PC-3 (cell line): ENCODE results near the gene ZNF513. TPM values are rescaled to one million over a fixed set of nuclear protein-coding genes. Genes with fewer than 3 reads are reported as not detected.
A peak's percentile ranks its signal among the peaks of the same experiment; 100 is the strongest.
"Not testable (repeated sequence)": the region's sequence is repeated elsewhere in the genome, so short reads cannot be mapped to it uniquely, and the experiment has no call there.

Source experiments
- ATAC-seq: fragments of 200-7000 bp; cut with Tn5 transposase; 2 replicates; pipeline ENCODE4 v1.9.1; 2020; ENCODE audit warnings: mild to moderate bottlenecking, moderate library complexity
- BruUV-seq: library from RNA; stranded (reverse); fragments of 400-500 nt; replicated peaks from 2 replicates; lab custom pipeline; 2021; lab: Mats Ljungman, UMichigan
- CTCF ChIA-PET: fragments of 300-600 bp; sonication (Branson Sonifier 250); formaldehyde crosslinking; loops from one replicate; lab custom pipeline; 2022; ENCODE audit warnings: antibody characterized with exemption; lab: Charles Lee
- POLR2A ChIA-PET: fragments of 300-600 bp; sonication (Branson Sonifier 250); formaldehyde crosslinking; loops from one replicate; lab custom pipeline; 2022; ENCODE audit warnings: antibody characterized with exemption; ENCODE audit not compliant: unreplicated experiment; lab: Charles Lee
- DNase-seq: peaks from one replicate; pipeline ENCODE4 v3.0.0-alpha.2; 2015
- H2AFZ ChIP-seq: fragments of 300-600 bp; sonication (generic); 2 replicates; pipeline ENCODE4 v1.6.0; 2016; ENCODE audit warnings: antibody characterized with exemption, low read length
- H3F3A ChIP-seq: fragments of 300-600 bp; sonication (generic); one replicate; pipeline ENCODE4 v1.6.0; 2017; ENCODE audit warnings: antibody characterized with exemption, low read length, control low read depth, mild to moderate bottlenecking; ENCODE audit not compliant: unreplicated experiment
- H3K27ac ChIP-seq: fragments of 300-600 bp; sonication (generic); 2 replicates; pipeline ENCODE4 v1.5.1; 2016; ENCODE audit warnings: mild to moderate bottlenecking, low read length
- H3K27me3 ChIP-seq: fragments of 300-600 bp; sonication (generic); 2 replicates; pipeline ENCODE4 v1.6.1; 2016; ENCODE audit warnings: low read length, mixed read lengths
- H3K36me3 ChIP-seq: fragments of 300-600 bp; sonication (generic); 2 replicates; pipeline ENCODE4 v1.6.1; 2016; ENCODE audit warnings: low read depth, mixed run types, low read length, mixed read lengths
- H3K4me1 ChIP-seq: fragments of 300-600 bp; sonication (generic); 2 replicates; pipeline ENCODE4 v1.5.1; 2016; ENCODE audit warnings: low read length; ENCODE audit not compliant: insufficient read depth
- H3K4me2 ChIP-seq: fragments of 300-600 bp; sonication (generic); 2 replicates; pipeline ENCODE4 v1.6.0; 2016; ENCODE audit warnings: low read length
- H3K4me3 ChIP-seq: fragments of 300-600 bp; sonication (generic); 2 replicates; pipeline ENCODE4 v1.5.1; 2016; ENCODE audit warnings: mild to moderate bottlenecking, low read length, mixed read lengths
- H3K79me2 ChIP-seq: fragments of 300-600 bp; sonication (generic); 2 replicates; pipeline ENCODE4 v1.6.1; 2017; ENCODE audit warnings: low read length, mixed read lengths
- H3K9ac ChIP-seq: fragments of 300-600 bp; sonication (generic); 2 replicates; pipeline ENCODE4 v1.6.0; 2016; ENCODE audit warnings: mild to moderate bottlenecking, low read length
- H3K9me2 ChIP-seq: fragments of 300-600 bp; sonication (generic); replicated peaks from 2 replicates; pipeline ENCODE4 v1.6.1; 2016; ENCODE audit warnings: mixed run types, low read length, mixed read lengths
- H3K9me3 ChIP-seq: fragments of 300-600 bp; sonication (generic); 2 replicates; pipeline ENCODE4 v1.6.1; 2016; ENCODE audit warnings: low read length, mixed read lengths
- H4K20me1 ChIP-seq: fragments of 300-600 bp; sonication (generic); 2 replicates; pipeline ENCODE4 v1.6.1; 2016; ENCODE audit warnings: low read length, mixed read lengths
- CTCF ChIP-seq: fragments of 300-600 bp; sonication (generic); conservative IDR thresholded peaks from 2 replicates; pipeline ENCODE4 v1.5.1; 2017; ENCODE audit warnings: antibody characterized with exemption, low read depth, mild to moderate bottlenecking, low read length
- EZH2 ChIP-seq: fragments of 300-600 bp; sonication (generic); IDR thresholded peaks from one replicate; pipeline ENCODE4 v1.6.1; 2017; ENCODE audit warnings: antibody characterized with exemption, mild to moderate bottlenecking, low read length; ENCODE audit not compliant: unreplicated experiment
- EZH2phosphoT487 ChIP-seq: fragments of 300-600 bp; sonication (generic); IDR thresholded peaks from 2 replicates; pipeline ENCODE4 v1.6.1; 2018; ENCODE audit warnings: mild to moderate bottlenecking, antibody characterized with exemption, low read length, borderline replicate concordance
- intact Hi-C: fragments of 100-400 bp; cut with micrococcal nuclease; formaldehyde crosslinking; loops from 2 replicates; pipeline ENCODE4 v1.9.0; 2023
- total RNA-seq: library from RNA; depleted of rRNA; stranded (reverse); fragments of >200 nt; gene quantifications from 2 replicates; pipeline ENCODE4 v1.2.3, GENCODE V29; 2014

The ZNF513 gene
- total RNA-seq, 1 experiment from 2014 or later: 7.4 TPM

- H3K9ac ChIP-seq: no peak overlapping the region
- H3K79me2 ChIP-seq: peaks cover 92% of the 10 kb centered on the region
- peak overlapping the region; percentile 91 for H3K4me2 ChIP-seq
- no TSS peak for BruUV-seq
- H3K27ac ChIP-seq: peak overlapping the region; percentile 36; the same call in 1 of the 2 replicates
- ATAC-seq (no peak), DNase-seq (peak; percentile 35)
- H4K20me1 ChIP-seq: peaks cover 13% of the 10 kb centered on the region
- H3K4me1 ChIP-seq: peaks cover 28% of the 10 kb centered on the region
- no peak overlapping the region for H2AFZ ChIP-seq
- H3K36me3 ChIP-seq: no peaks in the 10 kb centered on the region
- ChIA-PET CTCF (interaction anchor here (0.7 kb wide), 1 partner anchor 330 kb away, joined by 3 read pairs; no protein-coding TSS in a partner anchor), POLR2A (interaction anchor here (0.6 to 0.7 kb wide), 2 partner anchors 27 to 536 kb away, joined by 4 to 12 read pairs; partner anchors contain the start of genes BABAM2, RBKS and ZNF513)
- intact Hi-C loops: no loop called here
- H3K9me2 ChIP-seq: no peaks in the 10 kb centered on the region
- no peaks in the 10 kb centered on the region for H3K27me3 ChIP-seq
- no peak for TF ChIP-seq CTCF
- TF ChIP-seq EZH2: no peak
- no peak for TF ChIP-seq EZH2phosphoT487
- no peaks in the 10 kb centered on the region for H3F3A ChIP-seq
- no peaks in the 10 kb centered on the region for H3K9me3 ChIP-seq
- H3K4me3 ChIP-seq: peak overlapping the region; percentile 77; the same call in 1 of the 2 replicates
These were observed 26.6 kb downstream of the ZNF513 start for GRCh38 chr2:27353762-27354596.

- H3K27ac ChIP-seq, H3K36me3 ChIP-seq, intact Hi-C loops, DNase-seq, POLR2A ChIA-PET, H3K9me2 ChIP-seq, BruUV-seq, ATAC-seq, H3F3A ChIP-seq, H3K27me3 ChIP-seq, CTCF ChIA-PET, H2AFZ ChIP-seq, H3K4me3 ChIP-seq, H3K9ac ChIP-seq, H3K9me3 ChIP-seq: not testable (repeated sequence)
- peaks cover 28% of the 10 kb centered on the region for H3K4me1 ChIP-seq
- H3K79me2 ChIP-seq: peaks cover 91% of the 10 kb centered on the region
- peak overlapping the region; percentile 91; the same call in 1 of the 2 replicates for H3K4me2 ChIP-seq
- peaks cover 13% of the 10 kb centered on the region for H4K20me1 ChIP-seq
These were observed 27.2 kb downstream of the ZNF513 start for GRCh38 chr2:27353386-27353761.

- Histone ChIP-seq H3F3A (no peaks in the 10 kb centered on the region), H3K4me2 (no peak overlapping the region), H3K36me3 (peaks cover 2% of the 10 kb centered on the region; the same call in 1 of the 2 replicates), H3K9me3 (no peaks in the 10 kb centered on the region), H3K27ac (no peak overlapping the region), H3K4me1 (peaks cover 20% of the 10 kb centered on the region), H3K27me3 (no peaks in the 10 kb centered on the region), H3K9me2 (no peaks in the 10 kb centered on the region), H3K9ac (no peak overlapping the region), H4K20me1 (peaks cover 16% of the 10 kb centered on the region), H3K4me3 (no peak overlapping the region), H2AFZ (no peak overlapping the region), H3K79me2 (peaks cover 91% of the 10 kb centered on the region)
- CTCF ChIA-PET: no interaction called here
- intact Hi-C loops: no loop called here
- POLR2A ChIA-PET: no interaction called here
- BruUV-seq: no TSS peak
- no peak for ATAC-seq
- no peak for DNase-seq
- no peak for TF ChIP-seq EZH2phosphoT487
- no peak for TF ChIP-seq CTCF
These were observed 28.5 kb downstream of the ZNF513 start for GRCh38 chr2:27351802-27352598.
